Ascending aorta (tissue), 2 donors: ENCODE data around the gene KRTAP5-7. TPM values are rescaled to one million over a fixed set of nuclear protein-coding genes. Genes with fewer than 3 reads are reported as not detected.

Experiments used
- DNase-seq, 2 donors: peaks; one replicate each; pipeline ENCODE4 v3.0.0-alpha.2; 2019; ENCODE audit warnings: low spot score in 2 of 2
- H3K27ac ChIP-seq, 2 donors: fragments of 200-600 bp; sonication (generic); one replicate each; pipeline ENCODE4 v1.5.1; 2016 to 2017; ENCODE audit warnings: mild to moderate bottlenecking in 1 of 2
- H3K27me3 ChIP-seq: fragments of 200-600 bp; sonication (generic); one replicate; pipeline ENCODE4 v1.5.1; 2017
- H3K36me3 ChIP-seq, 2 donors: fragments of 200-600 bp; sonication (generic); one replicate each; pipeline ENCODE4 v1.5.1; 2016
- H3K4me1 ChIP-seq, 2 donors: fragments of 200-600 bp; sonication (generic); one replicate each; pipeline ENCODE4 v1.5.1; 2016 to 2017; ENCODE audit warnings: mild to moderate bottlenecking in 1 of 2
- H3K4me3 ChIP-seq, 2 donors: fragments of 200-600 bp; sonication (generic); one replicate each; pipeline ENCODE4 v1.5.1; 2016 to 2017; ENCODE audit warnings: mild to moderate bottlenecking in 1 of 2
- H3K9me3 ChIP-seq, 2 donors: fragments of 200-600 bp; sonication (generic); one replicate each; pipeline ENCODE4 v1.5.1; 2016
- CTCF ChIP-seq, 3 experiments: fragments of 200-600 bp in 2 of 3; fragments of 450-650 bp in 1 of 3; sonication (generic) in 2 of 3; IDR thresholded peaks; one replicate each; pipeline ENCODE4 v1.5.1; 2016 to 2019; ENCODE audit warnings: antibody characterized with exemption in 3 of 3, mild to moderate bottlenecking in 1 of 3, moderate library complexity in 1 of 3
- intact Hi-C: fragments of 100-400 bp; cut with DNase I; formaldehyde crosslinking; loops from one replicate; pipeline ENCODE4 v1.15.1; 2023
- total RNA-seq: library from RNA; depleted of rRNA; stranded (reverse); fragments of >200 nt; gene quantifications from one replicate; pipeline ENCODE4 v1.1.0, GENCODE V29; 2016

KRTAP5-7 gene
- total RNA-seq, 1 donor from 2014 or later = not detected

GRCh38 chr11:71502871-71503435 lies 24.1 kb upstream of the KRTAP5-7 start:
- H3K27ac ChIP-seq = no peak overlapping the region
- H3K36me3 ChIP-seq = peaks cover 58 to 69% of the 10 kb centered on the region in 2 donors
- intact Hi-C loops = no loop called here
- TF ChIP-seq CTCF (IDR thresholded peaks at IDR 0.05) = no peak
- no peaks in the 10 kb centered on the region for H3K27me3 ChIP-seq
- H3K4me3 ChIP-seq = no peak overlapping the region
- no peaks in the 10 kb centered on the region for H3K4me1 ChIP-seq
- peak in 1 of 2 donors; percentile 37 for DNase-seq
- no peaks in the 10 kb centered on the region for H3K9me3 ChIP-seq

DNA sequence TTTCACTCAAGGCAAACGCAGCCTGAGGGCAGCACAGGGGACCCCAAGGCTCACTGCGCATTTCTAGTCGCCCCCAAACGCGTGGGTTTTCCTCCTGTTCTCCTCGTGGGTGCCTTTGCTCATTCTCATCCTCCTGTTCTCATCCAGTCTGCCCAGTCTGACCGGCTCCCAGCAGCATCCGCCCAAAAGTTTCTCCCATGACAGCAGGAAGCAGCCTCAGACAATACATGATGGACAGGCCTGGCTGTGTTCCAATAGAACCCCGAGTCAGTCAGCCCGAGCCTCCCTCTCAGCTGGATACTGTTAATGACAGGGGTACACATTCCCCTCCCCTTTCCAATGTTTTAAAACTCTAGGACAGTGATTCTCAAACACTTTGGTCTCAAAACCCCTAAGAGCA lies 22.5 kb upstream of the KRTAP5-7 start:
- Histone ChIP-seq H3K36me3 (peaks cover 42 to 54% of the 10 kb centered on the region in 2 donors), H3K27ac (no peak overlapping the region), H3K4me3 (no peak overlapping the region), H3K4me1 (no peaks in the 10 kb centered on the region), H3K27me3 (no peaks in the 10 kb centered on the region), H3K9me3 (peaks cover 0 to 5% of the 10 kb centered on the region in 2 donors)
- peak in 1 of 2 donors; percentile 55 for DNase-seq
- intact Hi-C loops = no loop called here
- no peak for TF ChIP-seq CTCF (IDR thresholded peaks at IDR 0.05)

DNA sequence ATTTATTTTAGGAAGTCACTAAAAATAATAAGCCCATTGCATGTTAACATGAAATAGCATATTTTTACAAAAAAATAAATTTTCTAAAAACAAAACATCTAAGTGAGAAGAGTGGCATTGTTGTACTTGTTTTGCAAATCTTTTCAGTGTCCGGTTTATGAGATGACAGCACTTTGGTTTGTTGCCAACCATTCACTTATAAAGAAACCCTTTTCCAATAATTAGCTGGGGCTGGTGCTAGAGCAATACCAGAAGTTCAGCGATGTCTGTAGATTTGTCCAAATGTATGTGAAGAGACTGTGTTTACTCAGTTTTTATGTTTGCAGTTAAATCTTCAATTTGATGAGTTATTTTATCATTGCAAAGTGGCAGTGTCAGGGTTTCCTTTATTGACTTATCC lies 22.1 kb upstream of the KRTAP5-7 start:
- intact Hi-C loops = no loop called here
- H3K36me3 ChIP-seq = peaks cover 38 to 49% of the 10 kb centered on the region in 2 donors

GRCh38 chr11:71505781-71506180 lies 21.3 kb upstream of the KRTAP5-7 start:
- no peak overlapping the region for H3K27ac ChIP-seq
- intact Hi-C loops = no loop called here

More for the DNA sequence above, 22.1 kb upstream of the KRTAP5-7 start:
- Histone ChIP-seq H3K4me1 (no peaks in the 10 kb centered on the region), H3K4me3 (no peak overlapping the region), H3K27ac (no peak overlapping the region), H3K27me3 (no peaks in the 10 kb centered on the region), H3K9me3 (peaks cover 1 to 5% of the 10 kb centered on the region in 2 donors)
- DNase-seq = no peak
- TF ChIP-seq CTCF (IDR thresholded peaks at IDR 0.05) = no peak

DNA sequence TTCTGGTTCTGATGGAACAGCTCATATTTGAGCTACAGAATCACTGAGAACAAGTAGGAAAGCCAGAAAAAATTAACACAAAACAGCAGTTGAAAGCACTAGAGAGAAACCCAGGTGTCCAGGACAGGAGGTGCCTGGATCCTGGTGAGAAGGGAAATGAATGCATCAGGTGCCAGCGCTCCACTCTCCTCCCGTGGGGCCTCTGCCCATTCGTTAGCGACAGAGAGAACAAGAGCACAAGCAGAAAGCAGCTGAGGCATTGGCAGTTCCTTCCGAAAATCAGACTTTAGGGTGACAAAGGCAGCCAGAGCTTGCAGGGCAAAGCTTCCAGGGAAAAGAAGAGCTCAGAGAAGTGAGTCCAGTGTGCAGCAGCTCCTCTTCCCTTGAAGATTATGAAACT lies 20.0 kb upstream of the KRTAP5-7 start:
- no peak overlapping the region for H3K4me3 ChIP-seq
- peaks cover 18 to 28% of the 10 kb centered on the region in 2 donors for H3K36me3 ChIP-seq
- no peak overlapping the region for H3K27ac ChIP-seq
- no peak for TF ChIP-seq CTCF (IDR thresholded peaks at IDR 0.05)
- intact Hi-C loops = no loop called here
- peaks cover 5 to 18% of the 10 kb centered on the region in 2 donors for H3K9me3 ChIP-seq
- no peaks in the 10 kb centered on the region for H3K4me1 ChIP-seq
- peak in 1 of 2 donors; percentile 33 for DNase-seq
- H3K27me3 ChIP-seq = no peaks in the 10 kb centered on the region

More at GRCh38 chr11:71505781-71506180, 21.3 kb upstream of the KRTAP5-7 start:
- H3K4me3 ChIP-seq = no peak overlapping the region
- no peaks in the 10 kb centered on the region for H3K27me3 ChIP-seq
- no peak for TF ChIP-seq CTCF (IDR thresholded peaks at IDR 0.05)
- peaks cover 31 to 41% of the 10 kb centered on the region in 2 donors for H3K36me3 ChIP-seq
- H3K4me1 ChIP-seq = no peaks in the 10 kb centered on the region
- peak in 1 of 2 donors; percentile 46 for DNase-seq
- H3K9me3 ChIP-seq = peaks cover 5 to 13% of the 10 kb centered on the region in 2 donors
